Activated T-cell treated with anti-CD3 and anti-CD28 coated beads, Interleukin-2, amount 50 U/mL, for 48 hours (primary cell): ENCODE measurements around the gene WWOX.

Experiments used
- DNase-seq, 2 experiments: peaks; one replicate each; pipeline ENCODE4 v3.0.0-alpha.2; 2020

Gene WWOX

GRCh38 chr16:78309763-78310162 is 210.3 kb downstream of the WWOX start:
- DNase-seq = no peak

- DNase-seq = no peak
Observed at GRCh38 chr16:78310196-78310595, 210.7 kb downstream of the WWOX start.

- DNase-seq = peak in 1 of 2 experiments; percentile 20
Observed at GRCh38 chr16:78310990-78311561, 211.6 kb downstream of the WWOX start.

GRCh38 chr16:78311831-78312230 is 212.4 kb downstream of the WWOX start:
- no peak for DNase-seq

GRCh38 chr16:78317564-78318240 is 218.2 kb downstream of the WWOX start:
- DNase-seq = no peak

GRCh38 chr16:78321620-78322360 is 222.3 kb downstream of the WWOX start:
- DNase-seq = no peak

GRCh38 chr16:78323315-78323714 is 223.9 kb downstream of the WWOX start:
- DNase-seq = no peak

GRCh38 chr16:78324649-78325285 is 225.3 kb downstream of the WWOX start:
- no peak for DNase-seq

- no peak for DNase-seq
Observed at GRCh38 chr16:78325468-78326352, 226.3 kb downstream of the WWOX start.

- DNase-seq = no peak
Observed at GRCh38 chr16:78326731-78327130, 227.3 kb downstream of the WWOX start.

- DNase-seq = no peak
Observed at GRCh38 chr16:78331731-78332130, 232.3 kb downstream of the WWOX start.

- no peak for DNase-seq
Observed at GRCh38 chr16:78333808-78334207, 234.4 kb downstream of the WWOX start.

- no peak for DNase-seq
Observed at GRCh38 chr16:78340590-78340989, 241.1 kb downstream of the WWOX start.

- no peak for DNase-seq
Observed at GRCh38 chr16:78348068-78348467, 248.6 kb downstream of the WWOX start.

GRCh38 chr16:78348886-78349285 is 249.4 kb downstream of the WWOX start:
- no peak for DNase-seq

GRCh38 chr16:78352184-78352583 is 252.7 kb downstream of the WWOX start:
- DNase-seq = no peak

GRCh38 chr16:78353640-78354275 is 254.3 kb downstream of the WWOX start:
- no peak for DNase-seq

GRCh38 chr16:78362524-78363135 is 263.2 kb downstream of the WWOX start:
- no peak for DNase-seq

- no peak for DNase-seq
Observed at GRCh38 chr16:78363843-78364555, 264.5 kb downstream of the WWOX start.

GRCh38 chr16:78364556-78364880 is 265.1 kb downstream of the WWOX start:
- DNase-seq = no peak

- DNase-seq = no peak
Observed at GRCh38 chr16:78365366-78365765, 265.9 kb downstream of the WWOX start.
